GM19239 (cell line): Measurements from ENCODE around the gene OR1J4.
"Not testable (repeated sequence)": the region's sequence is repeated elsewhere in the genome, so short reads cannot be mapped to it uniquely, and the experiment has no call there.

ENCODE experiments used
- DNase-seq: peaks from one replicate; pipeline ENCODE4 v3.0.0; 2011; ENCODE audit warnings: low spot score; ENCODE audit not compliant: insufficient read length
- FAIRE-seq: peaks from 2 replicates; lab custom pipeline; 2011; peaks lifted over from hg19 to GRCh38; lab: Jason Lieb, UNC

The OR1J4 gene

GRCh38 chr9:122518841-122519240, at the start of gene OR1J4:
OR1J4 (plus strand) TSS chr9:122519141; CDS start chr9:122519141, 0 bp downstream.
- FAIRE-seq = no peak

GRCh38 chr9:122474561-122474960, 44.4 kb upstream of the OR1J4 start:
- FAIRE-seq = no peak
- no peak for DNase-seq

More at GRCh38 chr9:122518841-122519240, at the start of gene OR1J4:
- DNase-seq = no peak

- DNase-seq (no peak), FAIRE-seq (no peak)
These were observed 43.2 kb upstream of the OR1J4 start for GRCh38 chr9:122475717-122476116.

- DNase-seq = no peak
- FAIRE-seq = no peak
These were observed 41.6 kb upstream of the OR1J4 start for GRCh38 chr9:122477346-122477745.

- no peak for DNase-seq
- no peak for FAIRE-seq
These were observed 41.1 kb upstream of the OR1J4 start, which contains the start of gene OR1J1 for GRCh38 chr9:122477826-122478225. OR1J1 (minus strand) TSS chr9:122477926; CDS start chr9:122477926, 0 bp downstream.

- FAIRE-seq (no peak), DNase-seq (no peak)
These were observed 39.9 kb upstream of the OR1J4 start for GRCh38 chr9:122479062-122479461.

GRCh38 chr9:122498883-122499288, 20.1 kb upstream of the OR1J4 start:
- DNase-seq (peak; percentile 17), FAIRE-seq (peak; percentile 92)

GRCh38 chr9:122506964-122507363, 12.0 kb upstream of the OR1J4 start:
- no peak for DNase-seq
- FAIRE-seq = no peak

- DNase-seq = no peak
- FAIRE-seq = no peak
These were observed 8.4 kb upstream of the OR1J4 start, which contains the start of gene OR1J2 for GRCh38 chr9:122510502-122510901. OR1J2 (plus strand) TSS chr9:122510802; CDS start chr9:122510802, 0 bp downstream.

- DNase-seq = no peak
- FAIRE-seq = no peak
These were observed 715 bp upstream of the OR1J4 start for GRCh38 chr9:122518226-122518625.

- DNase-seq = no peak
- FAIRE-seq = no peak
These were observed 435 bp downstream of the OR1J4 start for GRCh38 chr9:122519376-122519775.

GRCh38 chr9:122526602-122527001, 7.7 kb downstream of the OR1J4 start:
- DNase-seq = no peak

GRCh38 chr9:122527193-122527592, 8.3 kb downstream of the OR1J4 start, which contains the start of gene OR1N1:
OR1N1 (minus strand) TSS chr9:122527293; CDS start chr9:122527293, 0 bp downstream.
- FAIRE-seq (no peak), DNase-seq (no peak)

More at GRCh38 chr9:122526602-122527001, 7.7 kb downstream of the OR1J4 start:
- no peak for FAIRE-seq

- not testable (repeated sequence) for DNase-seq, FAIRE-seq
These were observed 12.2 kb downstream of the OR1J4 start for GRCh38 chr9:122531157-122531556.

GRCh38 chr9:122536134-122536533, 17.2 kb downstream of the OR1J4 start:
- DNase-seq (no peak), FAIRE-seq (no peak)

- not testable (repeated sequence) for DNase-seq, FAIRE-seq
These were observed 18.1 kb downstream of the OR1J4 start for GRCh38 chr9:122537066-122537465.

GRCh38 chr9:122538757-122539156, 19.8 kb downstream of the OR1J4 start:
- FAIRE-seq = no peak
- no peak for DNase-seq

- DNase-seq = no peak
- FAIRE-seq = no peak
These were observed 27.3 kb downstream of the OR1J4 start for GRCh38 chr9:122546196-122546595.

GRCh38 chr9:122551371-122551770, 32.4 kb downstream of the OR1J4 start:
- DNase-seq = no peak
- no peak for FAIRE-seq

GRCh38 chr9:122552812-122553211, 33.9 kb downstream of the OR1J4 start, which contains the start of gene OR1N2:
OR1N2 (plus strand) TSS chr9:122553112; CDS start chr9:122553212, 100 bp downstream.
- DNase-seq (no peak), FAIRE-seq (no peak)

- FAIRE-seq (no peak), DNase-seq (no peak)
These were observed 42.5 kb downstream of the OR1J4 start for GRCh38 chr9:122561446-122561845.

GRCh38 chr9:122562134-122562760, 43.3 kb downstream of the OR1J4 start:
- FAIRE-seq (no peak), DNase-seq (no peak)
